WTC11 (cell line): ENCODE results near the gene GABRG1. TPM values are rescaled to one million over a fixed set of nuclear protein-coding genes. Genes with fewer than 3 reads are reported as not detected.

Experiments used
- ATAC-seq: fragments of 200-7000 bp; cut with Tn5 transposase; 2 replicates; pipeline ENCODE4 v1.10.0; 2021; ENCODE audit warnings: mild to moderate bottlenecking, moderate library complexity
- CTCF ChIA-PET: fragments of 300-600 bp; sonication (Branson Sonifier 250); formaldehyde crosslinking; loops from one replicate; lab custom pipeline; 2021; ENCODE audit warnings: antibody characterized with exemption; lab: Charles Lee
- POLR2A ChIA-PET: fragments of 350-600 bp; sonication (Branson Sonifier 250); formaldehyde crosslinking; loops from one replicate; lab custom pipeline; 2021; ENCODE audit warnings: antibody characterized with exemption; lab: Charles Lee
- DNase-seq: peaks from one replicate; pipeline ENCODE4 v3.0.0; 2021; ENCODE audit warnings: low spot score
- H3K27ac Mint-ChIP-seq: 2 replicates; pipeline ENCODE4 v1.8.0; 2021; ENCODE audit warnings: mixed read lengths
- H3K27me3 Mint-ChIP-seq: 2 replicates; pipeline ENCODE4 v1.8.0; 2021; ENCODE audit warnings: low read depth, mild to moderate bottlenecking, moderate library complexity, mixed read lengths
- H3K36me3 Mint-ChIP-seq: 2 replicates; pipeline ENCODE4 v1.8.0; 2021; ENCODE audit warnings: mixed read lengths
- H3K4me1 Mint-ChIP-seq: 2 replicates; pipeline ENCODE4 v1.8.0; 2022; ENCODE audit warnings: mixed read lengths
- H3K4me3 Mint-ChIP-seq: 2 replicates; pipeline ENCODE4 v1.8.0; 2021; ENCODE audit warnings: mild to moderate bottlenecking, moderate library complexity, mixed read lengths
- H3K9me3 Mint-ChIP-seq: 2 replicates; pipeline ENCODE4 v1.8.0; 2021; ENCODE audit warnings: mixed read lengths
- ATF6 ChIP-seq: sonication (generic); formaldehyde crosslinking; IDR thresholded peaks from 2 replicates; pipeline ENCODE4 v1.8.1; 2023; ENCODE audit warnings: mild to moderate bottlenecking, missing genetic modification reagents
- ETV6 ChIP-seq: sonication (generic); formaldehyde crosslinking; IDR thresholded peaks from 2 replicates; pipeline ENCODE4 v1.8.1; 2022; ENCODE audit warnings: mild to moderate bottlenecking, missing genetic modification reagents
- FOXP1 ChIP-seq: sonication (generic); formaldehyde crosslinking; IDR thresholded peaks from 2 replicates; pipeline ENCODE4 v1.8.0; 2022; ENCODE audit warnings: missing genetic modification reagents, mild to moderate bottlenecking, moderate library complexity, borderline replicate concordance
- MYBL2 ChIP-seq: sonication (generic); formaldehyde crosslinking; IDR thresholded peaks from 2 replicates; pipeline ENCODE4 v1.8.1; 2023; ENCODE audit warnings: mild to moderate bottlenecking, moderate library complexity, missing genetic modification reagents
- NFATC4 ChIP-seq: fragments of 250-450 bp; sonication (Bioruptor Pico); IDR thresholded peaks from 2 replicates; pipeline ENCODE4 v1.9.0; 2021; ENCODE audit warnings: mild to moderate bottlenecking
- NFE2L1 ChIP-seq: sonication (generic); formaldehyde crosslinking; IDR thresholded peaks from 2 replicates; pipeline ENCODE4 v1.8.1; 2023; ENCODE audit warnings: missing genetic modification reagents
- OVOL2 ChIP-seq: fragments of 250-450 bp; sonication (Bioruptor Pico); IDR thresholded peaks from 2 replicates; pipeline ENCODE4 v1.9.0; 2021; ENCODE audit warnings: mild to moderate bottlenecking, borderline replicate concordance
- RELA ChIP-seq: sonication (generic); formaldehyde crosslinking; IDR thresholded peaks from 2 replicates; pipeline ENCODE4 v1.8.1; 2022; ENCODE audit warnings: missing genetic modification reagents, mild to moderate bottlenecking, borderline replicate concordance
- SOX15 ChIP-seq: fragments of 250-450 bp; sonication (Bioruptor Pico); IDR thresholded peaks from 2 replicates; pipeline ENCODE4 v1.9.0; 2021; ENCODE audit warnings: mild to moderate bottlenecking
- TCF7 ChIP-seq: sonication (generic); formaldehyde crosslinking; IDR thresholded peaks from 2 replicates; pipeline ENCODE4 v1.8.0; 2022; ENCODE audit warnings: mild to moderate bottlenecking, low read depth, missing genetic modification reagents, moderate library complexity
- ZBTB43 ChIP-seq: sonication (generic); formaldehyde crosslinking; IDR thresholded peaks from 2 replicates; pipeline ENCODE4 v1.8.1; 2023; ENCODE audit warnings: mild to moderate bottlenecking, missing genetic modification reagents
- ZNF121 ChIP-seq: sonication (generic); formaldehyde crosslinking; IDR thresholded peaks from 2 replicates; pipeline ENCODE4 v1.8.0; 2023; ENCODE audit warnings: missing genetic modification reagents
- ZNF396 ChIP-seq: fragments of 250-450 bp; sonication (Bioruptor Pico); IDR thresholded peaks from 2 replicates; pipeline ENCODE4 v1.8.0; 2021; ENCODE audit warnings: mild to moderate bottlenecking, moderate library complexity, borderline replicate concordance
- ZNF425 ChIP-seq: fragments of 250-450 bp; sonication (Bioruptor Pico); conservative IDR thresholded peaks from 2 replicates; pipeline ENCODE4 v1.9.0; 2021; ENCODE audit warnings: mild to moderate bottlenecking
- total RNA-seq: library from RNA; stranded (reverse); gene quantifications from 3 replicates; pipeline ENCODE4 v1.2.3, GENCODE V29; 2021
- TF ChIP-seq, protein P1 (sequence below): sonication (generic); formaldehyde crosslinking; IDR thresholded peaks from 2 replicates; pipeline ENCODE4 v1.8.1; 2022; ENCODE audit warnings: mild to moderate bottlenecking, moderate library complexity, missing genetic modification reagents
- TF ChIP-seq, protein P2 (sequence below): sonication (generic); formaldehyde crosslinking; IDR thresholded peaks from 2 replicates; pipeline ENCODE4 v1.8.0; 2023; ENCODE audit warnings: missing genetic modification reagents
- TF ChIP-seq, protein P3 (sequence below): sonication (generic); formaldehyde crosslinking; IDR thresholded peaks from 2 replicates; pipeline ENCODE4 v1.8.1; 2023; ENCODE audit warnings: mild to moderate bottlenecking, missing genetic modification reagents, borderline replicate concordance
- TF ChIP-seq, protein P4 (sequence below): sonication (generic); formaldehyde crosslinking; IDR thresholded peaks from 2 replicates; pipeline ENCODE4 v1.8.1; 2022; ENCODE audit warnings: low read depth, missing genetic modification reagents, borderline replicate concordance
- TF ChIP-seq, protein P5 (sequence below): fragments of 250-450 bp; sonication (Bioruptor Pico); IDR thresholded peaks from 2 replicates; pipeline ENCODE4 v1.9.0; 2021; ENCODE audit warnings: mild to moderate bottlenecking

GABRG1 gene
- total RNA-seq, 1 experiment from 2014 or later = 0.17 TPM

DNA sequence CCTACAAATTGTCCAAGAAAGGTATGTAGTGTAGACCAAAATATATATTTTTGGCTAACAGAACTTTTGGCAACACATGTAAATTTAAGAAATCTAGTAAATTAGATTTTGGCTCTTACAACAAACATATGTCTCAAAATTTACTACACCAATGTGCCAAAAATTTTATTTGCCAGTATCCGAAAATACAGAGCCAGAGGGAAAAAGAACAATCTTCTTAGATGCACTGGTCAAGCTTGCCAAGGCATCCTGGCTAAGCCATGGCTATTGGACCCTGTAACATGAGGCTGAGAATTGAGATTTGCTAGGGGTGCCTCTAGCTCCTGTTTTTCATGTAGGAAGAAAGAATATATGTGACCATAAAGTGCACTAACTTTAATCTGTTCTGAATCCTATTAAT lies 91.8 kb downstream of the GABRG1 start (continued):
- no peak for TF ChIP-seq ZNF425 (CRISPR knock-in tag)
- TF ChIP-seq ETV6 (CRISPR knock-in tag) = no peak

DNA sequence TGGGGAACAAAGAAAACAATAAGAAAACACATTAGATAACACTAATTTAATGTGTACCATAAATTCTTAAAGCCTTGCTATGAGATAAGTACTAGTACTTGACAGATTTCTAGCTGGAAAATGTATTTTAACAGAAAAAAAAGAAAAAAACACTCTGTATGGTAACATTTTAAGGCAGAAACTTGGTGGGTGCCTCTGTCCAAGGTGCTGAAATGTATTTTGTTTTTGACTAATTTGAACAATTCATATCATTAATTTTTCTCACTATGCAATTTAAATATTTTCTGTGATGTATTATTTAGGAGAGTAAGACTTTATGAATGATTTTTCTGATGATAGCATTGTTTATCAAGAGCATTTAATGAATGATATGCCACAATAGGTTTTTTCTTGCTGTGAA lies 107.5 kb downstream of the GABRG1 start:
- no peaks in the 10 kb centered on the region for H3K9me3 Mint-ChIP-seq
- no peaks in the 10 kb centered on the region for H3K4me1 Mint-ChIP-seq
- H3K4me3 Mint-ChIP-seq = no peak overlapping the region
- H3K27me3 Mint-ChIP-seq = no peaks in the 10 kb centered on the region; the same call in 1 of the 2 replicates
- CTCF ChIA-PET = no interaction called here
- POLR2A ChIA-PET = no interaction called here
- no peaks in the 10 kb centered on the region for H3K36me3 Mint-ChIP-seq
- ATAC-seq (no peak), DNase-seq (no peak)
- H3K27ac Mint-ChIP-seq = no peak overlapping the region
- TF ChIP-seq, protein P1, sequence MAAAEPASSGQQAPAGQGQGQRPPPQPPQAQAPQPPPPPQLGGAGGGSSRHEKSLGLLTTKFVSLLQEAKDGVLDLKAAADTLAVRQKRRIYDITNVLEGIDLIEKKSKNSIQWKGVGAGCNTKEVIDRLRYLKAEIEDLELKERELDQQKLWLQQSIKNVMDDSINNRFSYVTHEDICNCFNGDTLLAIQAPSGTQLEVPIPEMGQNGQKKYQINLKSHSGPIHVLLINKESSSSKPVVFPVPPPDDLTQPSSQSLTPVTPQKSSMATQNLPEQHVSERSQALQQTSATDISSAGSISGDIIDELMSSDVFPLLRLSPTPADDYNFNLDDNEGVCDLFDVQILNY (CRISPR knock-in tag) = no peak
- no peak for TF ChIP-seq NFE2L1 (CRISPR knock-in tag)
- TF ChIP-seq OVOL2 (CRISPR knock-in tag) = no peak
- TF ChIP-seq ZNF121 (CRISPR knock-in tag) = no peak

GRCh38 chr4:45992728-45993127 lies 131.1 kb downstream of the GABRG1 start:
- DNase-seq = no peak
- TF ChIP-seq NFATC4 (CRISPR knock-in tag) (no peak), TCF7 (CRISPR knock-in tag) (no peak), ZNF396 (CRISPR knock-in tag) (no peak), ATF6 (CRISPR knock-in tag) (no peak), MYBL2 (CRISPR knock-in tag) (no peak), FOXP1 (CRISPR knock-in tag) (no peak), RELA (CRISPR knock-in tag) (no peak), ZBTB43 (CRISPR knock-in tag) (no peak), ZNF121 (CRISPR knock-in tag) (no peak), SOX15 (no peak)
- TF ChIP-seq, protein P2, sequence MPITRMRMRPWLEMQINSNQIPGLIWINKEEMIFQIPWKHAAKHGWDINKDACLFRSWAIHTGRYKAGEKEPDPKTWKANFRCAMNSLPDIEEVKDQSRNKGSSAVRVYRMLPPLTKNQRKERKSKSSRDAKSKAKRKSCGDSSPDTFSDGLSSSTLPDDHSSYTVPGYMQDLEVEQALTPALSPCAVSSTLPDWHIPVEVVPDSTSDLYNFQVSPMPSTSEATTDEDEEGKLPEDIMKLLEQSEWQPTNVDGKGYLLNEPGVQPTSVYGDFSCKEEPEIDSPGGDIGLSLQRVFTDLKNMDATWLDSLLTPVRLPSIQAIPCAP (CRISPR knock-in tag) = no peak
- TF ChIP-seq, protein P3, sequence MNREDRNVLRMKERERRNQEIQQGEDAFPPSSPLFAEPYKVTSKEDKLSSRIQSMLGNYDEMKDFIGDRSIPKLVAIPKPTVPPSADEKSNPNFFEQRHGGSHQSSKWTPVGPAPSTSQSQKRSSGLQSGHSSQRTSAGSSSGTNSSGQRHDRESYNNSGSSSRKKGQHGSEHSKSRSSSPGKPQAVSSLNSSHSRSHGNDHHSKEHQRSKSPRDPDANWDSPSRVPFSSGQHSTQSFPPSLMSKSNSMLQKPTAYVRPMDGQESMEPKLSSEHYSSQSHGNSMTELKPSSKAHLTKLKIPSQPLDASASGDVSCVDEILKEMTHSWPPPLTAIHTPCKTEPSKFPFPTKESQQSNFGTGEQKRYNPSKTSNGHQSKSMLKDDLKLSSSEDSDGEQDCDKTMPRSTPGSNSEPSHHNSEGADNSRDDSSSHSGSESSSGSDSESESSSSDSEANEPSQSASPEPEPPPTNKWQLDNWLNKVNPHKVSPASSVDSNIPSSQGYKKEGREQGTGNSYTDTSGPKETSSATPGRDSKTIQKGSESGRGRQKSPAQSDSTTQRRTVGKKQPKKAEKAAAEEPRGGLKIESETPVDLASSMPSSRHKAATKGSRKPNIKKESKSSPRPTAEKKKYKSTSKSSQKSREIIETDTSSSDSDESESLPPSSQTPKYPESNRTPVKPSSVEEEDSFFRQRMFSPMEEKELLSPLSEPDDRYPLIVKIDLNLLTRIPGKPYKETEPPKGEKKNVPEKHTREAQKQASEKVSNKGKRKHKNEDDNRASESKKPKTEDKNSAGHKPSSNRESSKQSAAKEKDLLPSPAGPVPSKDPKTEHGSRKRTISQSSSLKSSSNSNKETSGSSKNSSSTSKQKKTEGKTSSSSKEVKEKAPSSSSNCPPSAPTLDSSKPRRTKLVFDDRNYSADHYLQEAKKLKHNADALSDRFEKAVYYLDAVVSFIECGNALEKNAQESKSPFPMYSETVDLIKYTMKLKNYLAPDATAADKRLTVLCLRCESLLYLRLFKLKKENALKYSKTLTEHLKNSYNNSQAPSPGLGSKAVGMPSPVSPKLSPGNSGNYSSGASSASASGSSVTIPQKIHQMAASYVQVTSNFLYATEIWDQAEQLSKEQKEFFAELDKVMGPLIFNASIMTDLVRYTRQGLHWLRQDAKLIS (CRISPR knock-in tag) = no peak
- TF ChIP-seq, protein P4, sequence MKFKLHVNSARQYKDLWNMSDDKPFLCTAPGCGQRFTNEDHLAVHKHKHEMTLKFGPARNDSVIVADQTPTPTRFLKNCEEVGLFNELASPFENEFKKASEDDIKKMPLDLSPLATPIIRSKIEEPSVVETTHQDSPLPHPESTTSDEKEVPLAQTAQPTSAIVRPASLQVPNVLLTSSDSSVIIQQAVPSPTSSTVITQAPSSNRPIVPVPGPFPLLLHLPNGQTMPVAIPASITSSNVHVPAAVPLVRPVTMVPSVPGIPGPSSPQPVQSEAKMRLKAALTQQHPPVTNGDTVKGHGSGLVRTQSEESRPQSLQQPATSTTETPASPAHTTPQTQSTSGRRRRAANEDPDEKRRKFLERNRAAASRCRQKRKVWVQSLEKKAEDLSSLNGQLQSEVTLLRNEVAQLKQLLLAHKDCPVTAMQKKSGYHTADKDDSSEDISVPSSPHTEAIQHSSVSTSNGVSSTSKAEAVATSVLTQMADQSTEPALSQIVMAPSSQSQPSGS (CRISPR knock-in tag) = no peak
- TF ChIP-seq, protein P5, sequence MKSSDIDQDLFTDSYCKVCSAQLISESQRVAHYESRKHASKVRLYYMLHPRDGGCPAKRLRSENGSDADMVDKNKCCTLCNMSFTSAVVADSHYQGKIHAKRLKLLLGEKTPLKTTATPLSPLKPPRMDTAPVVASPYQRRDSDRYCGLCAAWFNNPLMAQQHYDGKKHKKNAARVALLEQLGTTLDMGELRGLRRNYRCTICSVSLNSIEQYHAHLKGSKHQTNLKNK (CRISPR knock-in tag) = no peak
- TF ChIP-seq, all 79 proteins: peak for 0
- Mint-ChIP-seq H3K27ac (no peak overlapping the region), H3K4me1 (no peaks in the 10 kb centered on the region), H3K27me3 (no peaks in the 10 kb centered on the region), H3K4me3 (no peak overlapping the region), H3K36me3 (no peaks in the 10 kb centered on the region), H3K9me3 (peaks cover 3% of the 10 kb centered on the region)
- no peak for ATAC-seq
- ChIA-PET CTCF (no interaction called here), POLR2A (no interaction called here)
